ENCODE data around the gene ZG16.

DNA sequence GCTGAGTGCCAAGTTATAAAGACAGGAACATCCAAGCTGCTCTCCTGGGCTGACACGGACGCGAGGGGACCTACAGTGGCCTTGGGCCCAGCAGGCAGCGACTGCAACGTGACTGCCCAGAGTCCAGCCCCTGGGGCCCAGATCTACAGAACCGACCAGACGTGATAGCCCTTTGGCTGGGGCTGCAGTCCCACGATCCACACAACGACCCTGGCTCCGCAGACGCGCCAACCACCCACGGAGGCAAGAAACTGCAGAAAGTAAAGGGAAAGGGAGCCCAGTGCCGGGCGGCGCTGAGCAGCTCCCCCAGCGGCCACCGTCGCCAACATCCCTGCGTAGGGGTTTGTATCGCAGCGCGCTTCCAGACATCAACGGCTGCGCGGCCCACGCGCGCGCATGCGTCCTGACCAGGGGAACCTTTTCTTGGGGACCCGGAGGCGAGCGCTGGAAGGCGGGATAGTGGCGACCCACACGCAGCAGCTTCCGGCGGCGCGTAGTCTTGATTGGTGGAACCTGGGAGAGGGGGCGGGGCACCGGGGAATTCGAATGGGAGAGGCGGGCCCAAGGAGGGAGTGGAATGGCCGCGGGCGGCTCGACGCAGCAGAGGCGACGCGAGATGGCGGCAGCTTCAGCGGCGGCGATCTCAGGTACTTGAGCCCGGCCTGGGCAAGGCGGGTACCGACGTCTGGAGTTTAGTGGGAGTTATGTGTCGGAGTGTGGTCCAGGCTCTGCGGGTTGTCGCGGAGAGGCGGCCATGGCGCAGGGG lies 12.3 kb downstream of the ZG16 start, which contains the start of gene KIF22:
- TF ChIP-seq GATA3 (IDR thresholded peaks at IDR 0.05; ENCODE audit: low read depth, low read length) (no peak), GATA2 (IDR thresholded peaks at IDR 0.05; ENCODE audit: low read depth, low read length) (no peak)

All from SH-SY5Y (cell line).